HepG2 (cell line): ENCODE measurements around the gene C2orf78. TPM values are rescaled to one million over a fixed set of nuclear protein-coding genes. Genes with fewer than 3 reads are reported as not detected.

Experiments
- ATAC-seq: fragments of 200-7000 bp; cut with Tn5 transposase; 3 replicates; pipeline ENCODE4 v1.9.1; 2020; ENCODE audit warnings: mild to moderate bottlenecking, moderate library complexity
- BruUV-seq: library from RNA; stranded (reverse); fragments of 400-500 nt; replicated peaks from 2 replicates; lab custom pipeline; 2021; lab: Mats Ljungman, UMichigan
- CTCF ChIA-PET: fragments of 300-600 bp; formaldehyde crosslinking; extraction: SDS; loops from one replicate; lab custom pipeline; 2021; ENCODE audit warnings: low total read pairs, inconsistent platforms, low intra/inter-chr PET ratio; lab: Yijun Ruan, JAX
- POLR2A ChIA-PET: fragments of 350-600 bp; sonication (Branson Sonifier 250); formaldehyde crosslinking; loops from one replicate; lab custom pipeline; 2020; ENCODE audit warnings: antibody characterized with exemption, inconsistent platforms; lab: Yijun Ruan, JAX
- DNase-seq: peaks from one replicate; pipeline ENCODE4 v3.0.0-alpha.2; 2015; ENCODE audit warnings: low spot score
- FAIRE-seq: peaks from 3 replicates; lab custom pipeline; 2011; peaks lifted over from hg19 to GRCh38; lab: Jason Lieb, UNC
- H2AFZ ChIP-seq: one replicate; pipeline ENCODE4 v1.6.1; 2011; ENCODE audit warnings: low read length, inconsistent platforms
- H3K27ac ChIP-seq: fragments of 300-600 bp; 3 replicates; pipeline ENCODE4 v1.8.0; 2011; ENCODE audit warnings: mixed run types, mild to moderate bottlenecking, mixed read lengths, low read length, inconsistent platforms; ENCODE audit not compliant: insufficient read depth; ENCODE audit errors: extremely low read length
- H3K27me3 ChIP-seq, 2 experiments: fragments of 200-600 bp in 1 of 2; 2 replicates in 1 of 2; 3 replicates in 1 of 2; pipeline versions ENCODE4 v1.6.0 to v1.8.0; 2011; ENCODE audit warnings: low read length in 2 of 2, mild to moderate bottlenecking in 2 of 2, moderate library complexity in 2 of 2, inconsistent platforms in 1 of 2; ENCODE audit not compliant: insufficient read depth in 2 of 2, control insufficient read depth in 1 of 2
- H3K36me3 ChIP-seq, 2 experiments: fragments of 200-600 bp in 1 of 2; replicated peaks in 1 of 2; 2 replicates in 1 of 2; 3 replicates in 1 of 2; pipeline versions ENCODE4 v1.5.1 to v1.8.0; 2011; ENCODE audit warnings: low read length in 2 of 2, inconsistent platforms in 1 of 2; ENCODE audit not compliant: insufficient read depth in 2 of 2, control insufficient read depth in 1 of 2
- H3K4me1 ChIP-seq: 2 replicates; pipeline ENCODE4 v1.5.1; 2012; ENCODE audit warnings: low read length, inconsistent platforms; ENCODE audit not compliant: insufficient read depth
- H3K4me2 ChIP-seq: 2 replicates; pipeline ENCODE4 v1.6.0; 2011; ENCODE audit warnings: low read depth, low read length, inconsistent platforms
- H3K4me3 ChIP-seq, 3 experiments: fragments of 200-600 bp in 1 of 3; sonication (generic), shearing (Covaris generic) in 1 of 3; replicated peaks in 1 of 3; 2 replicates each; pipeline ENCODE4 v1.5.1; 2011 to 2016; ENCODE audit warnings: low read length in 3 of 3, inconsistent platforms in 2 of 3, low read depth in 2 of 3, mild to moderate bottlenecking in 2 of 3, control low read depth in 1 of 3, mixed read lengths in 1 of 3; ENCODE audit not compliant: insufficient read depth in 1 of 3
- H3K79me2 ChIP-seq: one replicate; pipeline ENCODE4 v1.6.1; 2011; ENCODE audit warnings: low read length, inconsistent platforms; ENCODE audit not compliant: insufficient read depth
- H3K9ac ChIP-seq: 2 replicates; pipeline ENCODE4 v1.6.0; 2011; ENCODE audit warnings: mild to moderate bottlenecking, low read depth, low read length, inconsistent platforms; ENCODE audit not compliant: insufficient read depth
- H3K9me3 ChIP-seq: 2 replicates; pipeline ENCODE4 v1.5.1; 2012; ENCODE audit warnings: mild to moderate bottlenecking, low read length
- H4K20me1 ChIP-seq: 2 replicates; pipeline ENCODE4 v1.6.0; 2011; ENCODE audit warnings: inconsistent platforms, mild to moderate bottlenecking, low read length, moderate library complexity; ENCODE audit not compliant: insufficient read depth
- ARID3A ChIP-seq: IDR thresholded peaks from 2 replicates; pipeline ENCODE4 v1.6.1; 2012; ENCODE audit warnings: low read depth, low read length, improper control_type of control experiment
- ARNTL ChIP-seq: sonication (generic); formaldehyde crosslinking; IDR thresholded peaks from 2 replicates; pipeline ENCODE4 v1.4.0; 2020; ENCODE audit warnings: mild to moderate bottlenecking, missing genetic modification reagents
- CENPT ChIP-seq: sonication (generic); formaldehyde crosslinking; IDR thresholded peaks from 2 replicates; pipeline ENCODE4 v1.8.0; 2022; ENCODE audit warnings: low read depth, mild to moderate bottlenecking, moderate library complexity, missing genetic modification reagents
- FOXA3 ChIP-seq: IDR thresholded peaks from 2 replicates; pipeline ENCODE4 v1.6.1; 2016; ENCODE audit warnings: missing genetic modification reagents, missing compliant biosample characterization
- GFI1 ChIP-seq: sonication (generic); formaldehyde crosslinking; IDR thresholded peaks from 2 replicates; pipeline ENCODE4 v1.5.0; 2020; ENCODE audit warnings: missing genetic modification reagents, mild to moderate bottlenecking, borderline replicate concordance
- HNRNPUL1 ChIP-seq: fragments of 200-400 bp; formaldehyde crosslinking; IDR thresholded peaks from 2 replicates; pipeline ENCODE4 v1.6.1; 2017; ENCODE audit warnings: low read depth, mild to moderate bottlenecking, low read length, moderate library complexity
- JARID2 ChIP-seq: sonication (generic); formaldehyde crosslinking; IDR thresholded peaks from 2 replicates; pipeline ENCODE4 v1.8.1; 2023; ENCODE audit warnings: missing genetic modification reagents, inconsistent platforms; ENCODE audit not compliant: insufficient replicate concordance
- JUND ChIP-seq: sonication (generic); formaldehyde crosslinking; IDR thresholded peaks from 2 replicates; pipeline ENCODE4 v1.8.0; 2022; ENCODE audit warnings: mild to moderate bottlenecking, missing genetic modification reagents
- KAT8 ChIP-seq: IDR thresholded peaks from 2 replicates; pipeline ENCODE4 v1.6.1; 2016; ENCODE audit warnings: missing genetic modification reagents, missing compliant biosample characterization
- MYC ChIP-seq: sonication (generic); formaldehyde crosslinking; IDR thresholded peaks from 2 replicates; pipeline ENCODE4 v1.9.0; 2021; ENCODE audit warnings: missing genetic modification reagents, borderline replicate concordance
- PITX1 ChIP-seq: sonication (generic); formaldehyde crosslinking; IDR thresholded peaks from 2 replicates; pipeline ENCODE4 v1.5.1; 2020; ENCODE audit warnings: mild to moderate bottlenecking, missing genetic modification reagents
- RXRB ChIP-seq: IDR thresholded peaks from 2 replicates; pipeline ENCODE4 v1.6.1; 2016; ENCODE audit warnings: borderline replicate concordance, missing genetic modification reagents, missing compliant biosample characterization
- SRSF1 ChIP-seq: fragments of 200-400 bp; formaldehyde crosslinking; optimal IDR thresholded peaks from 2 replicates; pipeline ENCODE3; 2017; ENCODE audit warnings: mild to moderate bottlenecking, low read depth, low read length, moderate library complexity
- ZNF10 ChIP-seq: sonication (generic); formaldehyde crosslinking; IDR thresholded peaks from 2 replicates; pipeline ENCODE4 v1.4.0; 2020; ENCODE audit warnings: mild to moderate bottlenecking, low read depth, missing genetic modification reagents, borderline replicate concordance
- ZNF33A ChIP-seq: sonication (generic); formaldehyde crosslinking; IDR thresholded peaks from 2 replicates; pipeline ENCODE4 v1.5.1; 2020; ENCODE audit warnings: missing genetic modification reagents, mild to moderate bottlenecking, moderate library complexity, borderline replicate concordance
- ZNF354B ChIP-seq: sonication (generic); formaldehyde crosslinking; IDR thresholded peaks from 2 replicates; pipeline ENCODE4 v1.8.0; 2022; ENCODE audit warnings: mild to moderate bottlenecking, missing genetic modification reagents
- ZNF576 ChIP-seq: sonication (generic); formaldehyde crosslinking; IDR thresholded peaks from 2 replicates; pipeline ENCODE4 v1.4.0; 2020; ENCODE audit warnings: mild to moderate bottlenecking, missing genetic modification reagents
- ZNF605 ChIP-seq: sonication (generic); formaldehyde crosslinking; IDR thresholded peaks from 2 replicates; pipeline ENCODE4 v1.8.0; 2022; ENCODE audit warnings: mild to moderate bottlenecking, missing genetic modification reagents
- WGBS: methylation state at CpG from one replicate; pipeline ENCODE4 v1.1.6; 2017; ENCODE audit warnings: low lambda C conversion rate; 5-methylcytosine and 5-hydroxymethylcytosine counted together
- in situ Hi-C: cut with HindIII; loops from 2 replicates; pipeline ENCODE4 v1.10.0; 2017; ENCODE audit warnings: low pct_unique_long_range_greater_than_20kb; ENCODE audit not compliant: extremely low pct_ligation_motif_present
- intact Hi-C: fragments of 100-400 bp; cut with micrococcal nuclease; formaldehyde crosslinking; loops from one replicate; pipeline ENCODE4 v1.10.0; 2022; ENCODE audit not compliant: unreplicated experiment
- polyA plus RNA-seq, 8 experiments: library from polyadenylated mRNA; depleted of rRNA in 3 of 8; stranded (reverse) in 7 of 8; unstranded in 1 of 8; fragments of >200 nt; fragmentation: Illumina TruSeq in 4 of 8; extraction: Trizol in 4 of 8; gene quantifications; 2 replicates each; pipeline versions ENCODE4 v1.2.1 to v1.2.3, GENCODE V29; 2011 to 2016; ENCODE audit warnings: low read depth in 4 of 8, missing spikeins in 1 of 8, mixed read lengths in 1 of 8; ENCODE audit not compliant: insufficient read depth in 1 of 8
- total RNA-seq, 5 experiments: library from RNA; depleted of rRNA; stranded (reverse); fragments of >200 nt; fragmentation: Illumina TruSeq; extraction: Trizol; gene quantifications; 2 replicates each; pipeline ENCODE4 v1.2.3, GENCODE V29; 2016; ENCODE audit warnings: low read depth in 1 of 5

C2orf78 gene
- total and polyA plus RNA-seq, 2 of the 13 experiments (the other 11 are each of a cell fraction or from before 2014, with no cell fraction given): not detected

GRCh38 chr2:73842739-73843019 is 58.7 kb downstream of the C2orf78 start (continued):
- 0 out of 2 replicates have a peak, but pooled peaks have one; percentile 38 for TF ChIP-seq ARID3A
- no peak for TF ChIP-seq ZNF10 (CRISPR knock-in tag)
- TF ChIP-seq FOXA3 (CRISPR knock-in tag): peak; percentile 87
- no peak for TF ChIP-seq RXRB (CRISPR knock-in tag)
- TF ChIP-seq PITX1 (CRISPR knock-in tag): no peak
- TF ChIP-seq HNRNPUL1: no peak
- no peak for TF ChIP-seq ZNF33A
- TF ChIP-seq JARID2: no peak
- no peak for TF ChIP-seq KAT8
- no peak for TF ChIP-seq ZNF576 (CRISPR knock-in tag)

GRCh38 chr2:73844087-73844486 is 60.1 kb downstream of the C2orf78 start:
- no peak overlapping the region for H3K27ac ChIP-seq
- H3K4me2 ChIP-seq: no peak overlapping the region
- DNase-seq (no peak), FAIRE-seq (no peak), ATAC-seq (no peak)
- no peak for TF ChIP-seq MYC (CRISPR knock-in tag)
- TF ChIP-seq GFI1 (CRISPR knock-in tag): no peak
- no peak for TF ChIP-seq ARNTL (CRISPR knock-in tag)
- no peak for TF ChIP-seq SRSF1
- TF ChIP-seq CENPT: no peak
- no peak for TF ChIP-seq JUND (CRISPR knock-in tag)
- TF ChIP-seq ZNF354B: no peak
- no peak for TF ChIP-seq ZNF605 (CRISPR knock-in tag)
- POLR2A ChIA-PET: interaction anchor here (0.8 to 3.8 kb wide), 2 partner anchors 16 to 334 kb away, joined by 3 to 59 read pairs; partner anchors contain the start of genes MOB1A and STAMBP
- no peaks in the 10 kb centered on the region for H3K27me3 ChIP-seq
- intact Hi-C loops (no loop called here), in situ Hi-C loops (loop anchor here (25.0 kb wide), 1 partner anchor 293 kb away; the partner anchor contains the start of gene BOLA3)
- CTCF ChIA-PET: no interaction called here
- 0 out of 2 replicates have a peak, but pooled peaks cover 3% of the 10 kb centered on the region for H4K20me1 ChIP-seq
- no peak overlapping the region for H3K9ac ChIP-seq
- 93% methylated on average over 2 of the region's 2 CpGs for WGBS
- no peak overlapping the region for H2AFZ ChIP-seq
- no TSS peak for BruUV-seq
- H3K4me3 ChIP-seq: no peak overlapping the region
- no peaks in the 10 kb centered on the region for H3K79me2 ChIP-seq
- peaks cover 14 to 53% of the 10 kb centered on the region in 2 experiments for H3K36me3 ChIP-seq
- H3K9me3 ChIP-seq: no peaks in the 10 kb centered on the region
- H3K4me1 ChIP-seq: peaks cover 26% of the 10 kb centered on the region
